Stimulated activated CD4-positive, alpha-beta T cell treated with anti-CD3 and anti-CD28 coated beads, Interleukin-12 subunit alpha, Interleukin-12 subunit beta, amount 100 ng/mL, for 48 hours (primary cell): ENCODE data around the gene ROBO3.

Source experiments
- DNase-seq, 3 donors: peaks; one replicate each; pipeline ENCODE4 v3.0.0-alpha.2; 2020; ENCODE audit warnings: low read depth in 2 of 3, low spot score in 1 of 3

ROBO3 gene, protein sequence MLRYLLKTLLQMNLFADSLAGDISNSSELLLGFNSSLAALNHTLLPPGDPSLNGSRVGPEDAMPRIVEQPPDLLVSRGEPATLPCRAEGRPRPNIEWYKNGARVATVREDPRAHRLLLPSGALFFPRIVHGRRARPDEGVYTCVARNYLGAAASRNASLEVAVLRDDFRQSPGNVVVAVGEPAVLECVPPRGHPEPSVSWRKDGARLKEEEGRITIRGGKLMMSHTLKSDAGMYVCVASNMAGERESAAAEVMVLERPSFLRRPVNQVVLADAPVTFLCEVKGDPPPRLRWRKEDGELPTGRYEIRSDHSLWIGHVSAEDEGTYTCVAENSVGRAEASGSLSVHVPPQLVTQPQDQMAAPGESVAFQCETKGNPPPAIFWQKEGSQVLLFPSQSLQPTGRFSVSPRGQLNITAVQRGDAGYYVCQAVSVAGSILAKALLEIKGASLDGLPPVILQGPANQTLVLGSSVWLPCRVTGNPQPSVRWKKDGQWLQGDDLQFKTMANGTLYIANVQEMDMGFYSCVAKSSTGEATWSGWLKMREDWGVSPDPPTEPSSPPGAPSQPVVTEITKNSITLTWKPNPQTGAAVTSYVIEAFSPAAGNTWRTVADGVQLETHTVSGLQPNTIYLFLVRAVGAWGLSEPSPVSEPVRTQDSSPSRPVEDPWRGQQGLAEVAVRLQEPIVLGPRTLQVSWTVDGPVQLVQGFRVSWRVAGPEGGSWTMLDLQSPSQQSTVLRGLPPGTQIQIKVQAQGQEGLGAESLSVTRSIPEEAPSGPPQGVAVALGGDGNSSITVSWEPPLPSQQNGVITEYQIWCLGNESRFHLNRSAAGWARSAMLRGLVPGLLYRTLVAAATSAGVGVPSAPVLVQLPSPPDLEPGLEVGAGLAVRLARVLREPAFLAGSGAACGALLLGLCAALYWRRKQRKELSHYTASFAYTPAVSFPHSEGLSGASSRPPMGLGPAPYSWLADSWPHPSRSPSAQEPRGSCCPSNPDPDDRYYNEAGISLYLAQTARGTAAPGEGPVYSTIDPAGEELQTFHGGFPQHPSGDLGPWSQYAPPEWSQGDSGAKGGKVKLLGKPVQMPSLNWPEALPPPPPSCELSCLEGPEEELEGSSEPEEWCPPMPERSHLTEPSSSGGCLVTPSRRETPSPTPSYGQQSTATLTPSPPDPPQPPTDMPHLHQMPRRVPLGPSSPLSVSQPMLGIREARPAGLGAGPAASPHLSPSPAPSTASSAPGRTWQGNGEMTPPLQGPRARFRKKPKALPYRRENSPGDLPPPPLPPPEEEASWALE (N-terminal part only)

GRCh38 chr11:124865181-124865901 lies at the start of gene ROBO3:
Gene ROBO3 (plus strand): TSS chr11:124865432. CDS start chr11:124865578, 146 bp downstream.
- no peak for DNase-seq

- DNase-seq = no peak
Measured at GRCh38 chr11:124817036-124817435, 48.2 kb upstream of the ROBO3 start.

DNA sequence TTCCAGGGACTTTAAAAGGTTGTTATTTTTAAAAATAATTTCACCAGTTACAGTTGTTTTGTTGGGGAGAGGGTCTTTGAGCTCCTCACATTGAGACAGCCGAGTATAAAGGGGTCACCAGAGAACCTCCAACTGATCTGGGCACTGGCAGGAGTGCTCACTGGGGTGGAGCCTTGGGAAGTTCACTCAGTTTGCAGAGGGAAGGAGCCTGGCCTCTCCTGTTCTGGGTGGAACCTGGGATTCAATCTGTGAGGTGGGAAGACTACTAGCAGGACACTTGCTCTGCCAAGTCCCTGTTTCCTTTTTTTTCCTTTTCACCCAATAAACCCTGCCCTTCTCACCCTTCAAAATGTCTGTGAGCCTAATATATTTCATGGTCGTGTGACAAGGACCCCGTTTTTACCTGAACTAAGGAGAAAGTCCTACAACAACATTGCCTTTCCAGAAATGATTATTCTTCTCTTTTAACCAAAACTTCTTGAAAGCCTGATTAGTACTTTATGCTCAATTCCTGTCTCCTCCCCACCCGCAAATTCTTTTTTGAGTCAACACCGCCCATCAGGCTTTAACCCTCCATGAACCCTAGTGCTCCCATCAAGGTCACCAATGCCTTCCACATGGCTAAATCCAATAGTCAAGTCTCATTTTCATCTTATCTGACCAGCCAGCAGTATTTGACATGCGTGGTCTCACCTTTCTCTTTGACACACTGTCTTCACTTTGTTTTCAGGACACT lies 43.1 kb upstream of the ROBO3 start:
- DNase-seq = no peak

GRCh38 chr11:124823512-124824376 lies 41.5 kb upstream of the ROBO3 start:
- DNase-seq = no peak

- DNase-seq = no peak
Measured at GRCh38 chr11:124825876-124826275, 39.4 kb upstream of the ROBO3 start.

DNA sequence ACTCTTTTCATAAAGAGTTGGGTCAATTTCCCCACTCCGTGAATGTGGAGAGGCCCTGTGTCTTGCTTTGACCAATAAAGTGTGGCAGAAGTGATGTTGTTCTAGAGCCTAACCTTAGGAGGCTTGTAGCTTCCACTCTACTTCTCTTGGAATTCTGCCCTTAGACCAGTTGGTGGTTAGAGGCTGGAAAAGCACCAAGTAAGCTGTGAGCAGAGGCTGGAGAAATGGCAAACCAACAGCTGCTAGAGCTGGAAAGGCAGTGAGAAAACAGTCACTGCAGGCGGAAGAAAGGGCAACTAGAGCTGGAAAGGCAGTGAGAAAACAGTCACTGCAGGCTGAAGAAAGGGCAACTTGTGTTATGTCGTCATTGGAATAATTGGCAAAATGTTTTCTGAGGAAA lies 35.2 kb upstream of the ROBO3 start:
- no peak for DNase-seq

- no peak for DNase-seq
Measured at GRCh38 chr11:124830749-124831148, 34.5 kb upstream of the ROBO3 start.

GRCh38 chr11:124831897-124832296 lies 33.3 kb upstream of the ROBO3 start:
- no peak for DNase-seq

GRCh38 chr11:124832571-124832970 lies 32.7 kb upstream of the ROBO3 start:
- no peak for DNase-seq

GRCh38 chr11:124834526-124835180 lies 30.6 kb upstream of the ROBO3 start:
- DNase-seq = no peak

DNA sequence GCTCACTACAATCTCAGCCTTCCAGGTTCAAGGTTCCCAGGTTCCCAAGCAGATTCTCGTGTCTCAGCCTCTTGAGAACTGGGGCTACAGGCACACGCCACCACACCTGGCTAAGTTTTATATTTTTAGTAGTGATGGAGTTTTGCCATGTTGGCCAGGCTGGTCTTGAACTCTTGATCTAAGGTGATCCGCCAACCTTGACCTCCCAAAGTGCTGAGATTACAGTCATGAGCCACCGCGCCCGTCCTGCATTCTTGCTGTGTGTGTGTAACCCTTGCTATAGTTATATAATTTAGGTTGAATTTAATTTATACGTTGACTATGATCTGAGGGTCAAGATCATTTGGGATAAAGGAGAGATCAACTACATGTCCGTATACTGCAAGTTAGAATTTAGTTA lies 29.3 kb upstream of the ROBO3 start:
- DNase-seq = no peak

DNA sequence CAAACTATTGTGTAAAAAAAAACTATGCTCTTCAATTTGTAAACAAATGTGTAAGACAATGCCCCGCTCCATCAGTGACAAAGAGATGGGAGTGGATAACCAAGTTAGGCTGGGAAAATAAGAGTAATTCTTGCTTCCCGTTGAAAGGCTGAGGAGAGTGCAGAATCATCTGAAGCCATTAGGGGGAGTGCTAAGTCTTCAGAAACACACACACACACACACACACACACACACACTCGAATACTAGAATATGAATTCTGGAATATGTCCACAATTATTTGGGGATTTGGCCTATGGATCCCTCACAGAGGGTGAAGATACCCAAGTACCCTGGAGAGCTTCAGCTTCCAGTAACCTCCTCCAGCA lies 27.8 kb upstream of the ROBO3 start:
- no peak for DNase-seq

DNA sequence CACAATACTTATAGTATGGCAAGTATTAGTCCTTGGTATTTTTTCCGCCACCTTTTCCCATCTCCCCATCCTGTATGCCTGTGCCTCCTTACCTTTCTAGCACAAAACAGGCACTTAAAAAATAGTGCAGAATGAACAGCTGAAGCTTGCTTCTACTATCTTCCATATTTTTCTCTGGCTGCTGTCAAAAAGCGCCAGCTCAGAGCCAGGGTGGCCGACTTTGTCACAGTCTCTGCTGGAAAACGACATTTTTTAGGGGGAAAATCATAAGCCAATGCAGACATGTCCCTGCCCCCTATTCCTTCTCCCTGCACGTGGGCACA lies 26.5 kb upstream of the ROBO3 start:
- DNase-seq = no peak

GRCh38 chr11:124839128-124839971 lies 25.9 kb upstream of the ROBO3 start:
- DNase-seq = no peak

- no peak for DNase-seq
Measured at GRCh38 chr11:124839972-124840621, 25.1 kb upstream of the ROBO3 start.

DNA sequence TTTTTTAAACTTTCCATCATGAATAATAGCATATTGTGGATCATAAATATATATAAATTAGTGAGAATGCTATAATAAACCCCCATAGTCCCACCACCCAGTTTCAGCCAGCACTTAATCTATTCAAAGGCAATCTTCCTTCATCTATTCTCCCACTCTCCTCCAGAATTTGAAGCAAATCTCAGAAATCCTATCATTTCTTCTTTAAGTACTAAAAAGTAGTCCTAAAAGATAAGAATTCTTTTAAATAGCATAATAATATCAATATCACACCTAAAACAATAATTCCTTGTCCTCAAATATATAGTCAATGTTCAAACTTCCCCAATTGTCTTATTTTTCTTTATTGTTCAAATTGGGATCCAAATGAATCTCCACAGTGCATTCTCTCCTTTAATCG lies 24.6 kb upstream of the ROBO3 start:
- DNase-seq = no peak

- DNase-seq = no peak
Measured at GRCh38 chr11:124841201-124841600, 24.0 kb upstream of the ROBO3 start.
